Hepatocyte (in vitro differentiated cells): Measurements from ENCODE around the gene PIKFYVE.

Experiments used
- CTCF ChIP-seq: fragments of 200-600 bp; sonication (generic); IDR thresholded peaks from 2 replicates; pipeline ENCODE4 v1.5.1; 2016; ENCODE audit warnings: antibody characterized with exemption, mild to moderate bottlenecking; ENCODE audit not compliant: poor library complexity
- EZH2 ChIP-seq: fragments of 200-600 bp; sonication (generic); IDR thresholded peaks from 2 replicates; pipeline ENCODE4 v1.6.1; 2016; ENCODE audit warnings: antibody characterized with exemption, mild to moderate bottlenecking, borderline replicate concordance

- TF ChIP-seq EZH2, result no peak
- no peak for TF ChIP-seq CTCF
These were observed 38.3 kb upstream of the PIKFYVE start for GRCh38 chr2:208227581-208228232.
